Cerebellar cortex (tissue), 1 donor: ENCODE results near the gene CLIP2.
"Not testable (repeated sequence)": the region's sequence is repeated elsewhere in the genome, so short reads cannot be mapped to it uniquely, and the experiment has no call there.

ENCODE experiments used
- DNase-seq: peaks from one replicate; pipeline ENCODE4 v3.0.0-alpha.2; 2015; ENCODE audit warnings: low spot score

The CLIP2 gene

DNA sequence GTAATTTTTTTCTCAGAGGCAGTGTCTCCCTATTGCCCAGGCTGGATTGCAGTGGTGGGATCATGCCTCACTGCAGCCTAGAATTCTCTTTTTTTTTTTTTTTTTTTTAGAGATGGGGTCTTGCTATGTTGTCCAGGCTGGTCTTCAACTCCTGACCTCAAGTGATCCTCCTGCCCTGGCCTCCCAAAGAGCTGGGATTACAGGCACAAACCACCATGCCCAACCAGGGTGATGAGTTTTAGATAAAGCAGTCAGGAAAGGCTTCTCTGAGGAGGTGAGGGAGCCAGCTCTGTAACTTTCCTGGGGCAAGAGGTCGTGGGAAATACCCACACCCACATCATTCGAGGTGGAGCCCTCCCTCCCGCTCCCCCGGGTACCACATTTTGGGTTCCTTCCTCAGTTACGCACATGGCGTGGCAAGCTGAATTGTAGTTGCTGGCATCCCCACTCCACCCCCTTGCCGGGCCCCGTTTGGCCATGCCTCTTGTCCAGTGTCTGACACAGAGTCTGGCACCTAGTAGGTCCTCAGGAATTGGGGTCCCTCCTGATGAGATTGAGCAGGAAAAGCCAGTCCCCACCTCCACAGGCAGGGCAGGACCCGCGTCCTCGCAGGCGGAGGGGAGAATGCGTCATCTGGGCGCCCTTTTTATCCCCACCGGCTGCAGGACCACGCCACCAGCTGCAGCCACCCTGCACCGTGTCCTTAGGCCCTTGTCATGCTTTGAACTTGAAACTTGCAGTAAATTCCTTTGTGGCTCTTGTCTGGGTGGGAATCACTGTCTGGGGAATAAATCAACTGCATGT is 43.4 kb downstream of the CLIP2 start:
- DNase-seq: no peak

- no peak for DNase-seq
Measured at GRCh38 chr7:74334030-74334429, 44.8 kb downstream of the CLIP2 start.

DNA sequence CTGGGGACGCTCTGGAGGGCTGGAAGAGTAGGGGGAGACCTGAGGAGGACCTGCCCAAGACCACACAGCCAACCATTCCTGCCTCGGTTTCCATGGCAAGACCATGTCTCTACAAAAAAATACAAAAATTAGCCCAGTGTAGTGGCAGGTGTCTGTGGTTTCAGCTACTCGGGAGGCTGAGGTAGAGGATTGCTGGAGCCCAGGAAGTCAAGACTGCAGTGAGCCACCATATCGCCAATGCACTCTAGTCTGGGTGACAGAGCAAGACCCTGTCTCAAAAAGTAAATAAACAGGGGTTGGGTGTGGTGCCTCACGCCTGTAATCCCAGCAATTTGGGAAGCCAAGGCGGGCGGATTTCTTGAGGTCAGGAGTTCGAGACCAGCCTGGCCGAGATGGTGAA is 48.7 kb downstream of the CLIP2 start:
- no peak for DNase-seq

DNA sequence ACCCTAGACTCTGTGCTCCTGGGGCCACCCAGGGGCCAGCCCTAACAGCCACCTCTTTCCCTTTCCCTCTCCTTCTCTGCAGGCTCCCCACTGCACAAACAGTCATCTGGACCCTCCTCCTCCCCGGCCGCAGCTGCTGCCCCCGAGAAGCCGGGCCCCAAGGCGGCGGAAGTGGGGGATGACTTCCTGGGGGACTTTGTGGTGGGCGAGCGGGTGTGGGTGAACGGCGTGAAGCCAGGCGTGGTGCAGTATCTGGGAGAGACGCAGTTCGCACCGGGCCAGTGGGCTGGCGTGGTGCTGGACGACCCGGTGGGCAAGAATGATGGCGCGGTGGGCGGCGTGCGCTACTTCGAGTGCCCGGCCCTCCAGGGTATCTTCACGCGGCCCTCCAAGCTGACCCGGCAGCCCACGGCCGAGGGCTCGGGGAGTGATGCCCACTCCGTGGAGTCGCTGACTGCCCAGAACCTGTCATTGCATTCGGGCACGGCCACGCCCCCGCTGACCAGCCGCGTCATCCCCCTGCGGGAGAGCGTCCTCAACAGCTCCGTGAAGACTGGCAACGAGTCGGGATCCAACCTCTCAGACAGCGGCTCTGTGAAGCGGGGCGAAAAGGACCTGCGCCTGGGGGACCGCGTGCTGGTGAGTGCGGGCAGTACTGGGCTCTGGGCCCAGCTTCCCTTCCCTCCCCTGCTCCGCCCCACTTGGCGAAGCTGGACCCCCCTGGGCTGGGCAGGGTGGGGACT is 49.3 kb downstream of the CLIP2 start:
- no peak for DNase-seq

DNA sequence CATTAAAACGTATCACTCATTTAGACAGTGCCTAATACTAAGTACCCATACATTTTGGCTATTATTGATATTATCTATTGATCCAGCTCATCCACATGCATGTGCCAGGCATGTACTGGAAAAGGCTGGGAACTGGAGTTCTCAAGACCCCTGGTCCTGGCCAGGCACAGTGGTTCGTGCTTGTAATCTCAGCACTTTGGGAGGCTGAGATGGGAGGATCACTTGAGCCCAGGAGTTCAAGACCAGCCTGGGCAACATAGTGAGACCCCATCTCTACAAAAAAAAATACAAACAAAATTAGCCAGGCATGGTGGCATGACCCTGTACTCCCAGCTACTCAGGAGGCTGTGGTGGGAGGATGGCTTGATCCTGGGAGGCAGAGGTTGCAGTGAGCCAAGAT is 50.4 kb downstream of the CLIP2 start:
- not testable (repeated sequence) for DNase-seq

DNA sequence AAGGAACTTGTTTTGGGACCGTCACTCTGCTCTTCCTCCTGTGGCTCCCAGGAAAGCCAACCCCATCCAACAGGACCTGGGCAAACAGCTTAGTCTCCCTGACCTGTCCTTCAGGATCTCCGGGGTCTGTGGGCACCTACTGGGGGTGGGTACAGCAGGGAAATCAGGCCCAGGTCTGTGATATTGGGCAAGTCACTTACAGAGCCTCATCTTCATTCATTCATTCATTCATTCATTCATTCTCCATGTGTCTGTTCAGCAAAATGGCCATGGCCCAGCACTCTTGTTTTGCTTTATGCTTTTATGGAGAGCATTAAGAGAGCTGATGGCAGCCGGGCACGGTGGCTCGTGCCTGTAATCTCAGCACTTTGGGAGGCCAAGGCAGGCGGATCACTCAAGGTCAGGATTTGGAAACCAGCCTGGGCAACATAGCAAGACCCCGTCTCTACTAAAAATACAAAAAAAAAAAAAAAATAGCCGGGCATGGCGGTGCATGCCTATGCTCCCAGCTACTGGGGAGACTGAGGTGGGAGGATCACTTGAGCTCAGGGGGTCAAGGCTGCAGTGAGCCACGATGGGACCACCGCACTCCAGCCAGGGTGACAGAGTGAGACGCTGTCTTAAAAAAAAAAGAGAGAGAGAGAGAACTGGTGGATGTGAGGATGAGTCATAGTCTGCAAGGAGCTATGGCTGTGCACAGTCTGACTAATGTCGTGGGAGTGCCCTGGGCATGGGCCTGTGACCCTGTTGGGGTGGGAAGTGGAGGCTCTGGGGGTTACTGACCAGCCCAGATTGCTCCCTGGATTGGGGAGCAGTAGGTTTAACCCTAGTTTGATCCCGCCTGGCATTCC is 54.3 kb downstream of the CLIP2 start:
- DNase-seq: no peak

DNA sequence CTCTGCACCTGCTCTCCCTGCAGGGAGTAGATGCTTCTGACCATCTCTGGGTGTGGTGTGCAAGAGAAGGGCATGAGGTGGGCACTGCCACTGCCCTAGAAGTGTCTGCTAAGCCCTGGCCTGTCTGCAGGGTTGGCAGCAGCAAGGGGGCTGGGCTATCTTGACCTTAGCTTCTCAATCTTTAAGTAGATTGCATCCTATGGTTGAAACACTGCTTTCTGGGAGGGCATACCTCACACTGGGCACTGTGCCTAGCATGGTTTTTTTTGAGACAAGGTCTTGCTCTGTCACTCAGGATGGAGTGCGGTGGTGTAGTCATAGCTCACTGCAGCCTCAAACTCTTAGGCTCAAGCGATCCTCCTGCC is 54.9 kb downstream of the CLIP2 start:
- no peak for DNase-seq

GRCh38 chr7:74344786-74345185 is 55.6 kb downstream of the CLIP2 start:
- no peak for DNase-seq

GRCh38 chr7:74345970-74346369 is 56.8 kb downstream of the CLIP2 start:
- no peak for DNase-seq

DNA sequence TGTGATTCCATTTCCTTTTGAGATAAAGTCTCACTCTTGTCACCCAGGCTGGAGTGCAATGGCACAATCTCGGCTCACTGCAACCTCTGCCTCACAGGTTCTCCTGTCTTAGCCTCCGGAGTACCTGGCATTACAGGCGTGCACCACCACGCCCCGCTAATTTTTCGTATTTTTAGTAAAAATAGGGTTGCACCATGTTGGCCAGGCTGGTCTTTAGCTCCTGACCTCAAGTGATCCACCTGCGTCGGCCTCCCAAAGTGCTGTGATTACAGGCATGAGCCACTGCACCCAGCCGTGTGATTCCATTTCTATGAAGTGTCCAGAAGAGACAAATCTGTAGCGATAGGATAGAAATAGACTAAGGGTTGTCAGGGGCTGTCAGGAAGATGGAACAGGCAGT is 60.4 kb downstream of the CLIP2 start:
- DNase-seq: no peak

DNA sequence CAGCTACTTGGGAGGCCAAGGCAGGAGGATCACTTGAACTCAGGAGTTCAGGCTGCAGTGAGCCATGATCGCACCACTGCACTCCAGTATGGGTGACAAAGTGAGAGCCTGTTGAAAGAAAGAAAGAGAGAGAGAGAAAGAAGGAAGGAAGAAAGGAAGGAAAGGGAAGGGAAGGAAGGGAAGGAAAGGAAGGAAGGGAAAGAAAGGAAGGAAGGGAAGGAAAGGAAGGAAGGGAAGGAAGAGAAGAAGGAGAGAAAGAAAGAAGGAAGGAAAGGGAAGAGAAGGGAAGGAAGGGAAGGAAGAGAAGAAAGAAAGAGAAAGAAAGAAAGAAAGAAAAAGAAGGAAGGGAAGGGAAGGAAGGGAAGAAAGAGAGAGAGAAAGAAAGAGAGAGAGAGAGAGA is 61.5 kb downstream of the CLIP2 start:
- DNase-seq: no peak

DNA sequence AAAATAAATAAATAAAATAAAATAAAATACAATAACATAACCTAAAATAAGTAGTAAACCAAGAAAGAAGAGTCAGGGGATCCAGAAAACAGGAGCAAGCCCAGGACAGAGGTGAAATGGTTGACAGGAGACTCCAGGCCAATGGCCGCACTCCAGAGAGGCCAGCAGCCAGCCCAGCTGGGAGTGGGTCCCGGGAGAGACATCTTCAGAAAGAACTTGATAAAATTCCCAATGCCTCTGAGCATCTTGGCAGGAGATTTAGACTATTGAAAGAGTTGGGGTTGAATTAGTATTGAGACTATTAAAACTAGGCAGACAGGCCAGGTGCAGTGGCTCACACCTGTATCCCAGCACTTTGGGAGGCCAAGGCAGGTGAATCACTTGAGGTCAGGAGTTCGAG is 62.6 kb downstream of the CLIP2 start:
- no peak for DNase-seq

GRCh38 chr7:74352551-74353138 is 63.4 kb downstream of the CLIP2 start:
- not testable (repeated sequence) for DNase-seq

GRCh38 chr7:74354009-74354408 is 64.8 kb downstream of the CLIP2 start:
- no peak for DNase-seq

- no peak for DNase-seq
Measured at GRCh38 chr7:74355091-74355490, 65.9 kb downstream of the CLIP2 start.

DNA sequence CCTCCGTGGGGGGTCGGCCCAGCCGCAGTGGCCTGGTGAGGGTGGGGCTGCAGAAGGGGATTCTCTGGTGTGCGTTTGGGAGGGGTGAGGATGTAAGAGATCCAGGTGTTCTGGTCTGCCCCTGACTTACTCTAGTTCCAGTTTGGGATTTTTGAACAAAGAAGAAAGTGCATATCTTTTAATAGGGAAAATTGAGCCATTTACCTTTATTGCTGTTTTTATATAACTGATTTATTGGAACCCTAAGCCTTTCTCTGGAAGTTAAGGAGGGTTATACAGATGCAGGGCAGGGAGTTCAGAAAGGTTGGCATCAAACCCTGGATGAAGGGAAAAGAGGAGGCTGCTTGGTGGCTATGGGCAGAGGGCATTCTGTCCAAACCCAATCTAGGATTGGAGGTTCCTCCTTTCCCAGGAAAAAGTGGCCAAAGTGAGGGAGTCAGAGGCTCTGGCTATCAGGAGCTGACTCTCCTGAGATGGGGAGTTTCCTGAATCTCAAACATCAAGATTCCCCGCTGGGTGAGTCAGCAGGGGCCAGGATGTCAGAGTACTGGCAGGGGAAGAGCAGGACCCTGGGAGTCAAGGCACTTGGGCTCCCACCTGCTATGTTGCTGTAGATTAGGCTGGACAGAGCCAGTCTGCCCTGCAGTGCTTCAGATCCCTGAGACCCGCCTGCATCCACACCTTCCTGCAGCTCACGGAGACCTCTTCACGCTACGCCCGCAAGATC is 67.5 kb downstream of the CLIP2 start:
- DNase-seq: no peak

DNA sequence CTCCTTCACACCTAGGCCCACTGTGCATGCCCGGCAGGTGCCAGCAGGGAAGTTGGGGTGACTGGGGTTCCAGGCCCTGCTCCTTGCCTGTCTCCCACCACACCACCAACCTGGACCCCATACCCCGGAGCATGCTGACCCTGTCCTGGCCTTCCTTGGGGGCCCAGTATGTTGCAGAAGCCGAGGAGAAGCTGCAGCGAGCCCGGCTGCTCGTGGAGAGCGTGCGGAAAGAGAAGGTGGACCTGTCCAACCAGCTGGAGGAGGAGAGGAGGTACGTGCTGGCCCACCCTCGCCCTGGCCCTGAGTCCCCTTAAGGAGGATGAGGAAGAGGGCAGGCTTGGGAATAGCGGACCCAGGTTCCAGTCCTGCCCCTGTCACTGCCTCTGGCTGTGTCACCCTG is 70.8 kb downstream of the CLIP2 start:
- no peak for DNase-seq

GRCh38 chr7:74362266-74362665 is 73.1 kb downstream of the CLIP2 start:
- DNase-seq: no peak

GRCh38 chr7:74364061-74364460 is 74.9 kb downstream of the CLIP2 start:
- DNase-seq: peak; percentile 44

- DNase-seq: peak; percentile 72
Measured at GRCh38 chr7:74365322-74366022, 76.3 kb downstream of the CLIP2 start.
